ENCODE measurements around the gene TSKU. TPM values are rescaled to one million over a fixed set of nuclear protein-coding genes. Genes with fewer than 3 reads are reported as not detected.
A peak's percentile ranks its signal among the peaks of the same experiment; 100 is the strongest.

The TSKU gene
- total RNA-seq, 4 donors from 2014 or later = 27.2 to 152 (median 87.2) TPM

GRCh38 chr11:76830639-76831327, 47.6 kb downstream of the TSKU start:
- no peaks in the 10 kb centered on the region for H3K27me3 ChIP-seq
- H3K9me3 ChIP-seq = no peaks in the 10 kb centered on the region
- no peaks in the 10 kb centered on the region for H3K36me3 ChIP-seq
- DNase-seq = peak in 1 of 3 donors; percentile 50
- H3K27ac ChIP-seq = no peak overlapping the region
- H3K4me1 ChIP-seq = no peaks in the 10 kb centered on the region
- H3K4me3 ChIP-seq = no peak overlapping the region
- TF ChIP-seq CTCF (IDR thresholded peaks at IDR 0.05) = no peak
- no peak for TF ChIP-seq POLR2A (IDR thresholded peaks at IDR 0.05)

GRCh38 chr11:76831686-76832310, 48.6 kb downstream of the TSKU start:
- TF ChIP-seq POLR2A (IDR thresholded peaks at IDR 0.05) = no peak
- TF ChIP-seq CTCF (IDR thresholded peaks at IDR 0.05) = no peak
- no peak for DNase-seq

GRCh38 chr11:76832361-76832760, 49.2 kb downstream of the TSKU start:
- Histone ChIP-seq H3K4me1 (peaks cover 0 to 12% (median 3%) of the 10 kb centered on the region in 4 donors), H3K27me3 (no peaks in the 10 kb centered on the region), H3K27ac (no peak overlapping the region), H3K9me3 (no peaks in the 10 kb centered on the region), H3K36me3 (no peaks in the 10 kb centered on the region), H3K4me3 (no peak overlapping the region)
- DNase-seq = no peak
- TF ChIP-seq CTCF (IDR thresholded peaks at IDR 0.05) (no peak), POLR2A (IDR thresholded peaks at IDR 0.05) (no peak)

More at GRCh38 chr11:76831686-76832310, 48.6 kb downstream of the TSKU start:
- H3K4me3 ChIP-seq = no peak overlapping the region
- no peak overlapping the region for H3K27ac ChIP-seq
- H3K36me3 ChIP-seq = no peaks in the 10 kb centered on the region
- no peaks in the 10 kb centered on the region for H3K9me3 ChIP-seq
- H3K27me3 ChIP-seq = no peaks in the 10 kb centered on the region
- H3K4me1 ChIP-seq = peaks cover 0 to 10% (median under 1%) of the 10 kb centered on the region in 4 donors

- no peaks in the 10 kb centered on the region for H3K9me3 ChIP-seq
- peaks cover 0 to 20% (median 3%) of the 10 kb centered on the region in 4 donors for H3K4me1 ChIP-seq
- H3K27me3 ChIP-seq = no peaks in the 10 kb centered on the region
- peak overlapping the region in 1 of 4 donors; percentile 19 for H3K27ac ChIP-seq
- H3K36me3 ChIP-seq = no peaks in the 10 kb centered on the region
- no peak for DNase-seq
- TF ChIP-seq CTCF (IDR thresholded peaks at IDR 0.05) = no peak
- TF ChIP-seq POLR2A (IDR thresholded peaks at IDR 0.05) = no peak
- H3K4me3 ChIP-seq = no peak overlapping the region
These were observed 51.0 kb downstream of the TSKU start for GRCh38 chr11:76834151-76834550.

- peaks cover 0 to 26% (median 3%) of the 10 kb centered on the region in 4 donors for H3K4me1 ChIP-seq
These were observed 51.9 kb downstream of the TSKU start for GRCh38 chr11:76835036-76835435.

More at GRCh38 chr11:76835036-76835435, 51.9 kb downstream of the TSKU start:
- H3K27me3 ChIP-seq = no peaks in the 10 kb centered on the region
- no peaks in the 10 kb centered on the region for H3K36me3 ChIP-seq
- no peak overlapping the region for H3K27ac ChIP-seq
- H3K9me3 ChIP-seq = no peaks in the 10 kb centered on the region
- no peak for DNase-seq
- no peak overlapping the region for H3K4me3 ChIP-seq
- no peak for TF ChIP-seq CTCF (IDR thresholded peaks at IDR 0.05)

Measured in Peyer's patch (tissue), 4 donors.